HCT116 (cell line): ENCODE measurements around the gene ADNP2. TPM values are rescaled to one million over a fixed set of nuclear protein-coding genes. Genes with fewer than 3 reads are reported as not detected.

ENCODE experiments used
- ATAC-seq: fragments of 200-7000 bp; cut with Tn5 transposase; 2 replicates; pipeline ENCODE4 v1.9.1; 2020; ENCODE audit warnings: mild to moderate bottlenecking, moderate library complexity
- BruUV-seq: library from RNA; stranded (reverse); fragments of 400-500 nt; replicated peaks from 2 replicates; lab custom pipeline; 2021; lab: Mats Ljungman, UMichigan
- CTCF ChIA-PET: fragments of 300-600 bp; sonication (Branson Sonifier 250); formaldehyde crosslinking; loops from one replicate; lab custom pipeline; 2021; ENCODE audit warnings: antibody characterized with exemption; lab: Charles Lee
- POLR2A ChIA-PET: fragments of 300-600, 350-600 bp; sonication (Branson Sonifier 250); formaldehyde crosslinking; loops from one replicate; lab custom pipeline; 2021; ENCODE audit warnings: antibody characterized with exemption; lab: Charles Lee
- RAD21 ChIA-PET, 2 experiments: fragments of 300-600 bp; sonication (Branson Sonifier 250); formaldehyde crosslinking; loops; one replicate each; lab custom pipeline; 2023; ENCODE audit warnings: low total read pairs in 2 of 2; ENCODE audit not compliant: uncharacterized antibody in 2 of 2, unreplicated experiment in 2 of 2, low non-redundant PET in 1 of 2; lab: Charles Lee
- DNase-seq: peaks from one replicate; pipeline ENCODE4 v3.0.0-alpha.2; 2010; ENCODE audit warnings: low read depth, low spot score
- H2AFZ ChIP-seq: fragments of 200-600 bp; shearing (Covaris generic), sonication (generic); 2 replicates; pipeline ENCODE4 v1.6.1; 2017; ENCODE audit warnings: low read depth, mixed run types, mixed read lengths, antibody characterized with exemption, low read length; ENCODE audit not compliant: poor library complexity, severe bottlenecking
- H3K27ac ChIP-seq: 2 replicates; pipeline ENCODE4 v1.5.1; 2012; ENCODE audit warnings: low read depth, low read length
- H3K27me3 ChIP-seq: fragments of 200-600 bp; sonication (generic); 2 replicates; pipeline ENCODE4 v1.6.1; 2016; ENCODE audit warnings: mixed run types, low read length, mixed read lengths; ENCODE audit not compliant: insufficient read depth
- H3K36me3 ChIP-seq, 2 experiments: fragments of 200-500 bp in 1 of 2; fragments of 200-600 bp in 1 of 2; sonication (Bioruptor generic) in 1 of 2; sonication (generic) in 1 of 2; 2 replicates each; pipeline versions ENCODE4 v1.5.1 to v1.6.1; 2014 to 2016; ENCODE audit warnings: low read length in 2 of 2, inconsistent platforms in 1 of 2, mixed read lengths in 1 of 2, mixed run types in 1 of 2; ENCODE audit not compliant: insufficient read depth in 2 of 2, control insufficient read depth in 1 of 2
- H3K4me1 ChIP-seq, 2 experiments: fragments of 200-600 bp in 1 of 2; sonication (generic) in 1 of 2; 2 replicates each; pipeline versions ENCODE4 v1.5.1 to v1.6.1; 2012 to 2017; ENCODE audit warnings: low read length in 2 of 2, inconsistent platforms in 1 of 2, mild to moderate bottlenecking in 1 of 2, mixed read lengths in 1 of 2, mixed run types in 1 of 2, moderate library complexity in 1 of 2; ENCODE audit not compliant: insufficient read depth in 2 of 2, control insufficient read depth in 1 of 2
- H3K4me2 ChIP-seq: fragments of 200-600 bp; sonication (generic); 2 replicates; pipeline ENCODE4 v1.6.1; 2017; ENCODE audit warnings: mixed run types, low read length, mixed read lengths
- H3K4me3 ChIP-seq, 2 experiments: fragments of 200-600 bp in 1 of 2; sonication (generic) in 1 of 2; replicated peaks in 1 of 2; 2 replicates each; pipeline ENCODE4 v1.5.1; 2011 to 2016; ENCODE audit warnings: low read length in 2 of 2, control low read depth in 1 of 2, low read depth in 1 of 2, mild to moderate bottlenecking in 1 of 2, mixed read lengths in 1 of 2, mixed run types in 1 of 2
- H3K79me2 ChIP-seq: fragments of 200-600 bp; sonication (generic); 2 replicates; pipeline ENCODE4 v1.6.1; 2017; ENCODE audit warnings: mild to moderate bottlenecking, mixed run types, low read length, moderate library complexity, mixed read lengths; ENCODE audit not compliant: insufficient read depth
- H3K9ac ChIP-seq: fragments of 200-600 bp; sonication (generic); 2 replicates; pipeline ENCODE4 v1.6.1; 2016; ENCODE audit warnings: low read length, mixed read lengths
- H3K9me2 ChIP-seq: fragments of 200-600 bp; sonication (generic), shearing (Covaris generic); 2 replicates; pipeline ENCODE4 v1.6.1; 2017; ENCODE audit warnings: mixed run types, mild to moderate bottlenecking, moderate library complexity; ENCODE audit not compliant: insufficient read depth
- H3K9me3 ChIP-seq, 2 experiments: fragments of 200-500 bp in 1 of 2; fragments of 200-600 bp in 1 of 2; sonication (Bioruptor generic) in 1 of 2; sonication (generic) in 1 of 2; 2 replicates each; pipeline ENCODE4 v1.6.1; 2014 to 2017; ENCODE audit warnings: low read length in 2 of 2, mixed read lengths in 2 of 2, inconsistent platforms in 1 of 2, low read depth in 1 of 2, mild to moderate bottlenecking in 1 of 2, mixed run types in 1 of 2, moderate library complexity in 1 of 2; ENCODE audit not compliant: control insufficient read depth in 1 of 2, insufficient read depth in 1 of 2
- H4K20me1 ChIP-seq: fragments of 200-600 bp; sonication (generic), shearing (Covaris generic); 2 replicates; pipeline ENCODE4 v1.6.1; 2017; ENCODE audit warnings: mixed run types, mild to moderate bottlenecking, moderate library complexity; ENCODE audit not compliant: insufficient read depth
- CBX3 ChIP-seq: IDR thresholded peaks from 2 replicates; pipeline ENCODE4 v1.6.1; 2012; ENCODE audit warnings: low read depth
- EGR1 ChIP-seq: IDR thresholded peaks from 2 replicates; pipeline ENCODE4 v1.6.1; 2012; ENCODE audit warnings: low read depth
- ELF1 ChIP-seq: IDR thresholded peaks from 2 replicates; pipeline ENCODE4 v1.6.1; 2012; ENCODE audit warnings: low read depth, borderline replicate concordance
- EZH2 ChIP-seq: fragments of 200-600 bp; sonication (generic); IDR thresholded peaks from 2 replicates; pipeline ENCODE4 v1.6.1; 2017; ENCODE audit warnings: antibody characterized with exemption, mixed run types
- POLR2A ChIP-seq: IDR thresholded peaks from 2 replicates; pipeline ENCODE4 v1.7.0; 2011; ENCODE audit warnings: borderline replicate concordance; ENCODE audit not compliant: insufficient read depth, insufficient read length; ENCODE audit errors: extremely low read depth
- SIN3A ChIP-seq: IDR thresholded peaks from 2 replicates; pipeline ENCODE4 v1.6.1; 2012; ENCODE audit warnings: low read depth
- SP1 ChIP-seq: IDR thresholded peaks from 2 replicates; pipeline ENCODE4 v1.6.1; 2012; ENCODE audit warnings: low read depth
- SRF ChIP-seq: IDR thresholded peaks from 2 replicates; pipeline ENCODE4 v1.6.1; 2012; ENCODE audit warnings: low read depth
- TCF7L2 ChIP-seq: IDR thresholded peaks from 2 replicates; pipeline ENCODE4 v1.7.0; 2011; ENCODE audit warnings: borderline replicate concordance, inconsistent platforms; ENCODE audit not compliant: insufficient read depth, insufficient read length; ENCODE audit errors: extremely low read depth
- ZFX ChIP-seq: fragments of 450-650 bp; IDR thresholded peaks from 2 replicates; pipeline ENCODE4 v1.6.1; 2017
- ZNF274 ChIP-seq: fragments of 200-500 bp; sonication (Bioruptor generic); IDR thresholded peaks from 2 replicates; pipeline ENCODE4 v1.6.1; 2014; ENCODE audit warnings: mild to moderate bottlenecking, low read depth, low read length, inconsistent platforms
- intact Hi-C: fragments of 100-400 bp; cut with micrococcal nuclease; formaldehyde crosslinking; loops from 2 replicates; pipeline ENCODE4 v1.10.0; 2022
- total RNA-seq: library from RNA; stranded (reverse); gene quantifications from one replicate; pipeline ENCODE4 v1.2.1, GENCODE V29; 2021; ENCODE audit not compliant: unreplicated experiment
- TF ChIP-seq, protein P1 (sequence below): IDR thresholded peaks from 2 replicates; pipeline ENCODE4 v1.6.1; 2012
- TF ChIP-seq, protein P2 (sequence below): IDR thresholded peaks from 2 replicates; pipeline ENCODE4 v1.6.1; 2012; ENCODE audit warnings: low read depth

The ADNP2 gene
- total RNA-seq, 1 experiment from 2014 or later = 45.4 TPM

DNA sequence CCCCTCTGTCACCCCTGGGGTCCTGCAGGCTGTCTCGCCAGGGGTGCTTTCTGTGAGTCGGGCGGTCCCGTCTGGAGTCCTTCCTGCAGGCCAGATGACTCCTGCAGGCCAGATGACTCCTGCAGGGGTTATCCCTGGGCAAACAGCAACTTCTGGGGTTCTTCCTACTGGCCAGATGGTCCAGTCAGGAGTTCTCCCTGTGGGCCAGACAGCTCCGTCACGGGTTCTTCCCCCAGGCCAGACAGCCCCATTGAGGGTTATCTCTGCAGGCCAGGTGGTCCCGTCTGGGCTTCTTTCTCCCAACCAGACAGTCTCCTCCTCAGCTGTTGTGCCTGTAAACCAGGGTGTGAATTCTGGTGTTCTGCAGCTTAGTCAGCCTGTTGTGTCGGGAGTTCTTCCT, 27.6 kb downstream of the ADNP2 start:
- no peak overlapping the region for H3K4me2 ChIP-seq
- no peaks in the 10 kb centered on the region for H3K27me3 ChIP-seq
- TF ChIP-seq EZH2 = no peak
- no peak for TF ChIP-seq EGR1
- no peak for TF ChIP-seq SRF
- peaks cover 10% of the 10 kb centered on the region; the same call in 1 of the 2 replicates for H4K20me1 ChIP-seq
- no peaks in the 10 kb centered on the region for H3K9me3 ChIP-seq
- ATAC-seq = no peak
- no peak overlapping the region for H2AFZ ChIP-seq
- no peaks in the 10 kb centered on the region for H3K4me1 ChIP-seq
- no peaks in the 10 kb centered on the region for H3K9me2 ChIP-seq
- POLR2A ChIA-PET = no interaction called here
- no peak overlapping the region for H3K9ac ChIP-seq
- intact Hi-C loops = no loop called here
- RAD21 ChIA-PET = no interaction called here
- DNase-seq = no peak
- H3K4me3 ChIP-seq = no peak overlapping the region
- CTCF ChIA-PET = no interaction called here
- H3K79me2 ChIP-seq = peaks cover 78% of the 10 kb centered on the region
- H3K27ac ChIP-seq = no peak overlapping the region
- no TSS peak for BruUV-seq
- H3K36me3 ChIP-seq = peaks cover 47 to 75% of the 10 kb centered on the region in 2 experiments

GRCh38 chr18:80137137-80137536, 28.1 kb downstream of the ADNP2 start:
- CTCF ChIA-PET = no interaction called here

More at GRCh38 chr18:80137137-80137536, 28.1 kb downstream of the ADNP2 start:
- intact Hi-C loops = no loop called here
- no peak for TF ChIP-seq ZNF274
- no peak for TF ChIP-seq SIN3A
- TF ChIP-seq, protein P1, sequence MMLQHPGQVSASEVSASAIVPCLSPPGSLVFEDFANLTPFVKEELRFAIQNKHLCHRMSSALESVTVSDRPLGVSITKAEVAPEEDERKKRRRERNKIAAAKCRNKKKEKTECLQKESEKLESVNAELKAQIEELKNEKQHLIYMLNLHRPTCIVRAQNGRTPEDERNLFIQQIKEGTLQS = no peak
- TF ChIP-seq TCF7L2 = no peak
- no peak for TF ChIP-seq SRF
- TF ChIP-seq CBX3 = no peak
- no peak for TF ChIP-seq ZFX
- TF ChIP-seq POLR2A = no peak
- TF ChIP-seq, protein P2, sequence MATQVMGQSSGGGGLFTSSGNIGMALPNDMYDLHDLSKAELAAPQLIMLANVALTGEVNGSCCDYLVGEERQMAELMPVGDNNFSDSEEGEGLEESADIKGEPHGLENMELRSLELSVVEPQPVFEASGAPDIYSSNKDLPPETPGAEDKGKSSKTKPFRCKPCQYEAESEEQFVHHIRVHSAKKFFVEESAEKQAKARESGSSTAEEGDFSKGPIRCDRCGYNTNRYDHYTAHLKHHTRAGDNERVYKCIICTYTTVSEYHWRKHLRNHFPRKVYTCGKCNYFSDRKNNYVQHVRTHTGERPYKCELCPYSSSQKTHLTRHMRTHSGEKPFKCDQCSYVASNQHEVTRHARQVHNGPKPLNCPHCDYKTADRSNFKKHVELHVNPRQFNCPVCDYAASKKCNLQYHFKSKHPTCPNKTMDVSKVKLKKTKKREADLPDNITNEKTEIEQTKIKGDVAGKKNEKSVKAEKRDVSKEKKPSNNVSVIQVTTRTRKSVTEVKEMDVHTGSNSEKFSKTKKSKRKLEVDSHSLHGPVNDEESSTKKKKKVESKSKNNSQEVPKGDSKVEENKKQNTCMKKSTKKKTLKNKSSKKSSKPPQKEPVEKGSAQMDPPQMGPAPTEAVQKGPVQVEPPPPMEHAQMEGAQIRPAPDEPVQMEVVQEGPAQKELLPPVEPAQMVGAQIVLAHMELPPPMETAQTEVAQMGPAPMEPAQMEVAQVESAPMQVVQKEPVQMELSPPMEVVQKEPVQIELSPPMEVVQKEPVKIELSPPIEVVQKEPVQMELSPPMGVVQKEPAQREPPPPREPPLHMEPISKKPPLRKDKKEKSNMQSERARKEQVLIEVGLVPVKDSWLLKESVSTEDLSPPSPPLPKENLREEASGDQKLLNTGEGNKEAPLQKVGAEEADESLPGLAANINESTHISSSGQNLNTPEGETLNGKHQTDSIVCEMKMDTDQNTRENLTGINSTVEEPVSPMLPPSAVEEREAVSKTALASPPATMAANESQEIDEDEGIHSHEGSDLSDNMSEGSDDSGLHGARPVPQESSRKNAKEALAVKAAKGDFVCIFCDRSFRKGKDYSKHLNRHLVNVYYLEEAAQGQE = no peak
- no peak for TF ChIP-seq ELF1
- no peak for TF ChIP-seq SP1
- TF ChIP-seq, all 23 proteins: peak for 0
- no peak overlapping the region for H3K4me3 ChIP-seq
- peaks cover 8% of the 10 kb centered on the region; the same call in 1 of the 2 replicates for H4K20me1 ChIP-seq
- no peak for ATAC-seq
- DNase-seq = no peak
- H3K9me3 ChIP-seq = no peaks in the 10 kb centered on the region
- H3K27me3 ChIP-seq = no peaks in the 10 kb centered on the region
- POLR2A ChIA-PET = no interaction called here
- no TSS peak for BruUV-seq
- no peaks in the 10 kb centered on the region for H3K4me1 ChIP-seq
- H2AFZ ChIP-seq = no peak overlapping the region
- H3K4me2 ChIP-seq = no peak overlapping the region
- RAD21 ChIA-PET = no interaction called here
- peaks cover 73% of the 10 kb centered on the region for H3K79me2 ChIP-seq
- no peaks in the 10 kb centered on the region for H3K9me2 ChIP-seq
- H3K27ac ChIP-seq = no peak overlapping the region
- no peak overlapping the region for H3K9ac ChIP-seq
- H3K36me3 ChIP-seq = peaks cover 47 to 72% of the 10 kb centered on the region in 2 experiments
